Lower lobe of right lung (tissue), 2 donors: ENCODE results near the gene IL12A. TPM values are rescaled to one million over a fixed set of nuclear protein-coding genes. Genes with fewer than 3 reads are reported as not detected.

Experiments
- ATAC-seq, 2 donors: fragments of 200-7000 bp; cut with Tn5 transposase; one replicate each; pipeline ENCODE4 v1.9.1; 2020 to 2022; ENCODE audit warnings: mild to moderate bottlenecking in 2 of 2, moderate library complexity in 2 of 2
- DNase-seq: peaks from one replicate; pipeline ENCODE4 v3.0.0-alpha.2; 2020
- H3K27ac ChIP-seq: fragments of 200-600 bp; one replicate; pipeline ENCODE4 v1.8.0; 2022
- H3K27me3 ChIP-seq: fragments of 200-600 bp; one replicate; pipeline ENCODE4 v1.8.0; 2022; ENCODE audit warnings: low read depth
- H3K36me3 ChIP-seq: fragments of 200-600 bp; one replicate; pipeline ENCODE4 v1.8.0; 2022; ENCODE audit warnings: mild to moderate bottlenecking
- H3K4me1 ChIP-seq: fragments of 200-600 bp; one replicate; pipeline ENCODE4 v1.8.0; 2022
- H3K4me3 ChIP-seq: fragments of 200-600 bp; one replicate; pipeline ENCODE4 v1.8.0; 2022; ENCODE audit warnings: mild to moderate bottlenecking
- H3K9me3 ChIP-seq: fragments of 200-600 bp; one replicate; pipeline ENCODE4 v1.8.0; 2022
- intact Hi-C: fragments of 100-400 bp; cut with DNase I; formaldehyde crosslinking; loops from one replicate; pipeline ENCODE4 v1.11.0; 2022
- total RNA-seq: library from RNA; stranded (reverse); fragmentation: NEBNext Ultra II Directional; extraction: Animal tissue kit (Norgen Biotek cat#: 25700); gene quantifications from one replicate; pipeline ENCODE4 v1.2.1, GENCODE V29; 2021
- TF ChIP-seq, protein P1 (sequence below): fragments of 200-600 bp; IDR thresholded peaks from one replicate; pipeline ENCODE4 v1.8.0; 2022; ENCODE audit warnings: antibody characterized with exemption, mild to moderate bottlenecking
- donor health status: DM: no; HTN: yes; CAD: no; lungs with severe emphysema.

Gene IL12A
- total RNA-seq, 1 donor from 2014 or later: 2.9 TPM

DNA sequence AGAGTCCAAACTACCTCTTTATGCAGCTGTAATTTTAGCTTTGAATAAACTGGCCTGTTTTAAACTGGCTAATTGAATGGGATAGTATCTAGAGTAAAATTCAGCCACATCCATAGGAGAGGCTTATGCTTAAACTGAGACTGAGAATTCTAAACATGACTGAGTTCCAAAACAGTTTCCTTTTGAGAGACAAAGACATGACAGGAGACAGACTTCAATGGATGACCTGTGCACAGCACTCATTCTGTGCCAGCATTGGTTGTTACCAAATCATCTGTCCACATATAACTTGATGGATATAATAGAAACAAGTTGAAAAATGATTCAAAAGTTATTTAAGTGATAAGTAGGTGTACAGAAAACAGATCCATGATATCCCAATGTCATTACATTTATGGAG lies 20.9 kb downstream of the IL12A start:
- no peaks in the 10 kb centered on the region for H3K36me3 ChIP-seq
- TF ChIP-seq, protein P1, sequence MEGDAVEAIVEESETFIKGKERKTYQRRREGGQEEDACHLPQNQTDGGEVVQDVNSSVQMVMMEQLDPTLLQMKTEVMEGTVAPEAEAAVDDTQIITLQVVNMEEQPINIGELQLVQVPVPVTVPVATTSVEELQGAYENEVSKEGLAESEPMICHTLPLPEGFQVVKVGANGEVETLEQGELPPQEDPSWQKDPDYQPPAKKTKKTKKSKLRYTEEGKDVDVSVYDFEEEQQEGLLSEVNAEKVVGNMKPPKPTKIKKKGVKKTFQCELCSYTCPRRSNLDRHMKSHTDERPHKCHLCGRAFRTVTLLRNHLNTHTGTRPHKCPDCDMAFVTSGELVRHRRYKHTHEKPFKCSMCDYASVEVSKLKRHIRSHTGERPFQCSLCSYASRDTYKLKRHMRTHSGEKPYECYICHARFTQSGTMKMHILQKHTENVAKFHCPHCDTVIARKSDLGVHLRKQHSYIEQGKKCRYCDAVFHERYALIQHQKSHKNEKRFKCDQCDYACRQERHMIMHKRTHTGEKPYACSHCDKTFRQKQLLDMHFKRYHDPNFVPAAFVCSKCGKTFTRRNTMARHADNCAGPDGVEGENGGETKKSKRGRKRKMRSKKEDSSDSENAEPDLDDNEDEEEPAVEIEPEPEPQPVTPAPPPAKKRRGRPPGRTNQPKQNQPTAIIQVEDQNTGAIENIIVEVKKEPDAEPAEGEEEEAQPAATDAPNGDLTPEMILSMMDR: no peak
- no peaks in the 10 kb centered on the region for H3K4me1 ChIP-seq
- no peak for DNase-seq
- intact Hi-C loops: no loop called here
- no peak overlapping the region for H3K4me3 ChIP-seq
- no peaks in the 10 kb centered on the region for H3K27me3 ChIP-seq
- no peak overlapping the region for H3K27ac ChIP-seq
- H3K9me3 ChIP-seq: no peaks in the 10 kb centered on the region
- no peak for ATAC-seq

DNA sequence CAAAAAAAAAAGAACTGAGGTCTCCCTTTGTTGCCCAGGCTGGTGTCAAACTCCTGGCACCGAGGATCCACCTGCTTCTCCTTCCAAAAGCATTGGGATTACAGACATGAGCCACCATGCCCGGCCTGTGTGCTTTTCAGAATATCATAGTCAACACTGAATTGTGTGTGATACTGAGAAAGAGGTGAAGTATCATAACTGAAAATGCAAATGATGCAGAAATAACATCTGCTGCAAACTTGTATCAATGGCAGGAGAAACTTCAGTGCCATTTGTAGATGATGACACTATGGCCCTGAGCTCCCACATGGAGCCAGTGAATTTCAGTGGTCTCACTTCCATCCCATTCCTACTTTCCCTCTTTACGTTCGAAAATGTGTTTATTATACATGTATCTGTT lies 21.9 kb downstream of the IL12A start:
- no peak overlapping the region for H3K4me3 ChIP-seq
- H3K4me1 ChIP-seq: no peaks in the 10 kb centered on the region
- DNase-seq: no peak
- ATAC-seq: no peak
- no peaks in the 10 kb centered on the region for H3K9me3 ChIP-seq
- no peaks in the 10 kb centered on the region for H3K36me3 ChIP-seq
- no peaks in the 10 kb centered on the region for H3K27me3 ChIP-seq
- no peak overlapping the region for H3K27ac ChIP-seq
- TF ChIP-seq, protein P1: no peak
- intact Hi-C loops: no loop called here

DNA sequence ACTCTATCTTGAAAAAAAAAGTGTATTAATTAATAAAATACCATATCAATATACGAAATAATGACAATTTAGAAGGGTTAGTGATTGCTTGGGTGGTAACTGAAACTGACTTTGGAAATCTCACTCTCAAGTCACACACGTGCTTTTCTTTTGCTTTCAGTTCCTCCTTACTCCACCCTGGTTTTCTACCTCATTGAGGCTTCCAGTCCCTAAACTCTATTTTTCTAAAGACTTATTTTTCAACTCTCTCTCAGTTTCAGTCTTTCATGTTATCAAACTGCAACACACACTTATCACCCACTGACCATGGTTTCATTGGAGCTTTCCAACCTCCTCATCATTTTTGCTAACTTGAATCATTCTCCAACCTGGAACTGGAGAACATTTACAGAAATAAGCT lies 23.5 kb downstream of the IL12A start:
- no peaks in the 10 kb centered on the region for H3K27me3 ChIP-seq
- no peak for DNase-seq
- H3K36me3 ChIP-seq: no peaks in the 10 kb centered on the region
- no peaks in the 10 kb centered on the region for H3K9me3 ChIP-seq
- H3K4me3 ChIP-seq: no peak overlapping the region
- intact Hi-C loops: no loop called here
- TF ChIP-seq, protein P1: no peak
- H3K4me1 ChIP-seq: no peaks in the 10 kb centered on the region
- no peak overlapping the region for H3K27ac ChIP-seq
- ATAC-seq: no peak

DNA sequence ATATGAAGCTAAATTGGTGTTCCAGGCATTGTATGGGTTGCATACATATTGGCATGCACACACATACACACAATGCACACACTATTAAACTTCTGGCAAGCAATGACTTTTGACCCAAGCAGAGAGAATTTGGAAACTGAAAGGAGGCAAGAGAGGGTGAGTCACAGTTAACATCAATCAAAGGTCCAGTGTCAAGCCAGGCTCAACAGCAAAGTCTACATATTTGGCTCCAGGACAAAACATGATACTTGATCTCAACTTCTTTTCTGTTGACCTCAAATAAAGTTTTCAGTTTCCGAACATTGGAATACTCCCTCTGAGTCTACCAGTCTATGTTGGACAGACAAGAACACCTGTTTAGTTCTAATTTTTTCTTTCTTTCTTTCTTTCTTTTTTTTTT lies 28.3 kb downstream of the IL12A start:
- no peaks in the 10 kb centered on the region for H3K4me1 ChIP-seq
- TF ChIP-seq, protein P1: no peak
- no peaks in the 10 kb centered on the region for H3K9me3 ChIP-seq
- no peak overlapping the region for H3K4me3 ChIP-seq
- ATAC-seq (peak; percentile 31 to 39), DNase-seq (no peak)
- no peak overlapping the region for H3K27ac ChIP-seq
- intact Hi-C loops: no loop called here
- H3K36me3 ChIP-seq: no peaks in the 10 kb centered on the region
- H3K27me3 ChIP-seq: no peaks in the 10 kb centered on the region

DNA sequence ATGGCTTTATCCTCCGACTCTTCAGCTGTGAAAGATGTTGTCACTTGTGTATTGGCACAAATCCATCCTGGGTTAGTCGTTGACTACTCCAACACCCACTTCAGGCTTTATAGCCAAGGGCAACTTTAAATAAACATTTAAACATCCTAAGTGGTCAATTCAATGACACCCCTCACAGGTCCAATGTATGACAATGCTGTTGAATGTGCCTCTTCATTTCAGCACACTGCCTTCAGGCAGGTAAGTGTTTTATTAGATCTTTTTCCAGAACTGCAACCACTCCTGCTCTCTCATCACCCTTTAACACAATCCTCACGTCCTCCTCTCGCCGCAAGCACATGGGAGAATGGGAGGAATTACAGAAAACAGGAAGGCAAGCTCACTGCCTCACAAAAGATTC lies 30.3 kb downstream of the IL12A start:
- H3K9me3 ChIP-seq: no peaks in the 10 kb centered on the region
- H3K36me3 ChIP-seq: no peaks in the 10 kb centered on the region
- peak; percentile 43 to 55 for ATAC-seq
- DNase-seq: no peak
- H3K27me3 ChIP-seq: no peaks in the 10 kb centered on the region
- H3K4me3 ChIP-seq: no peak overlapping the region
- intact Hi-C loops: no loop called here
- TF ChIP-seq, protein P1: no peak
- H3K27ac ChIP-seq: no peak overlapping the region
- no peaks in the 10 kb centered on the region for H3K4me1 ChIP-seq
